HG03097 (cell line): ENCODE results near the gene RSAD2.
"Not testable (repeated sequence)": the region's sequence is repeated elsewhere in the genome, so short reads cannot be mapped to it uniquely, and the experiment has no call there.

Experiments
- ATAC-seq: cut with Tn5 transposase; IDR thresholded peaks from one replicate; pipeline ENCODE4 v1.9.1; 2021; ENCODE audit not compliant: unreplicated experiment, low FRiP score

Gene RSAD2

GRCh38 chr2:6923319-6923718 is 45.7 kb downstream of the RSAD2 start:
- no peak for ATAC-seq

GRCh38 chr2:6924101-6924923 is 46.7 kb downstream of the RSAD2 start:
- ATAC-seq = no peak

- no peak for ATAC-seq
Observed at GRCh38 chr2:6924924-6925409, 47.4 kb downstream of the RSAD2 start.

GRCh38 chr2:6926071-6926732 is 48.6 kb downstream of the RSAD2 start:
- no peak for ATAC-seq

- no peak for ATAC-seq
Observed at GRCh38 chr2:6927186-6927585, 49.6 kb downstream of the RSAD2 start.

GRCh38 chr2:6927753-6928152 is 50.2 kb downstream of the RSAD2 start:
- no peak for ATAC-seq

GRCh38 chr2:6928452-6928851 is 50.9 kb downstream of the RSAD2 start:
- no peak for ATAC-seq

- no peak for ATAC-seq
Observed at GRCh38 chr2:6929196-6929819, 51.7 kb downstream of the RSAD2 start.

- no peak for ATAC-seq
Observed at GRCh38 chr2:6930923-6931647, 53.5 kb downstream of the RSAD2 start.

- ATAC-seq = no peak
Observed at GRCh38 chr2:6931753-6932152, 54.2 kb downstream of the RSAD2 start.

- ATAC-seq = no peak
Observed at GRCh38 chr2:6932206-6932605, 54.6 kb downstream of the RSAD2 start.

- no peak for ATAC-seq
Observed at GRCh38 chr2:6932828-6933227, 55.3 kb downstream of the RSAD2 start.

GRCh38 chr2:6933911-6934310 is 56.3 kb downstream of the RSAD2 start:
- ATAC-seq = no peak

GRCh38 chr2:6934345-6934744 is 56.8 kb downstream of the RSAD2 start:
- no peak for ATAC-seq

GRCh38 chr2:6934758-6935651 is 57.4 kb downstream of the RSAD2 start:
- ATAC-seq = no peak

GRCh38 chr2:6935652-6936020 is 58.1 kb downstream of the RSAD2 start:
- not testable (repeated sequence) for ATAC-seq

GRCh38 chr2:6937157-6937556 is 59.6 kb downstream of the RSAD2 start:
- no peak for ATAC-seq

GRCh38 chr2:6937582-6937981 is 60.0 kb downstream of the RSAD2 start:
- no peak for ATAC-seq

- no peak for ATAC-seq
Observed at GRCh38 chr2:6939071-6939470, 61.5 kb downstream of the RSAD2 start.

- no peak for ATAC-seq
Observed at GRCh38 chr2:6940820-6941219, 63.2 kb downstream of the RSAD2 start.
